Mucosa of rectum (tissue), 2 donors: ENCODE measurements around the gene SIX6.

ENCODE experiments used
- H3K27ac ChIP-seq, 2 donors: one replicate each; pipeline ENCODE4 v1.7.0; 2013; ENCODE audit warnings: inconsistent platforms in 2 of 2, low read depth in 2 of 2, low read length in 2 of 2
- H3K27me3 ChIP-seq, 2 donors: one replicate each; pipeline ENCODE4 v1.7.0; 2013; ENCODE audit warnings: low read length in 2 of 2; ENCODE audit not compliant: control insufficient read depth in 2 of 2, insufficient read depth in 2 of 2
- H3K36me3 ChIP-seq, 2 donors: one replicate each; pipeline ENCODE4 v1.7.0; 2013; ENCODE audit warnings: low read length in 2 of 2; ENCODE audit not compliant: control insufficient read depth in 2 of 2, insufficient read depth in 2 of 2
- H3K4me1 ChIP-seq, 2 donors: one replicate each; pipeline ENCODE4 v1.7.0; 2013; ENCODE audit warnings: low read length in 2 of 2, mild to moderate bottlenecking in 1 of 2; ENCODE audit not compliant: control insufficient read depth in 2 of 2, insufficient read depth in 2 of 2
- H3K4me3 ChIP-seq, 2 donors: one replicate each; pipeline ENCODE4 v1.7.0; 2013; ENCODE audit warnings: low read length in 2 of 2
- H3K9ac ChIP-seq, 2 donors: one replicate each; pipeline ENCODE4 v1.7.0; 2013; ENCODE audit warnings: low read length in 2 of 2, low read depth in 1 of 2, mild to moderate bottlenecking in 1 of 2
- H3K9me3 ChIP-seq, 2 donors: one replicate each; pipeline ENCODE4 v1.7.0; 2013; ENCODE audit warnings: low read length in 2 of 2; ENCODE audit not compliant: control insufficient read depth in 2 of 2
- donor health status: healthy.
- donor health status: Normal muscosa, but diverticular disease.

SIX6 gene

GRCh38 chr14:60512973-60513571 is 4.1 kb downstream of the SIX6 start:
- Histone ChIP-seq H3K4me1 (peaks cover 0 to 2% of the 10 kb centered on the region in 2 donors), H3K36me3 (no peaks in the 10 kb centered on the region)

GRCh38 chr14:60514378-60514740 is 5.4 kb downstream of the SIX6 start:
- peaks cover 0 to 2% of the 10 kb centered on the region in 2 donors for H3K4me1 ChIP-seq
- no peaks in the 10 kb centered on the region for H3K36me3 ChIP-seq
- H3K4me3 ChIP-seq: peak overlapping the region in 1 of 2 donors; percentile 28
- H3K9me3 ChIP-seq: no peaks in the 10 kb centered on the region
- H3K9ac ChIP-seq: no peak overlapping the region
- no peak overlapping the region for H3K27ac ChIP-seq
- H3K27me3 ChIP-seq: peaks cover 48 to 50% of the 10 kb centered on the region in 2 donors

More at GRCh38 chr14:60512973-60513571, 4.1 kb downstream of the SIX6 start:
- Histone ChIP-seq H3K27me3 (peaks cover 54 to 58% of the 10 kb centered on the region in 2 donors), H3K9ac (no peak overlapping the region), H3K27ac (no peak overlapping the region), H3K9me3 (no peaks in the 10 kb centered on the region), H3K4me3 (no peak overlapping the region)

GRCh38 chr14:60514741-60515491 is 6.0 kb downstream of the SIX6 start:
- Histone ChIP-seq H3K9me3 (no peaks in the 10 kb centered on the region), H3K27me3 (peaks cover 45 to 46% of the 10 kb centered on the region in 2 donors), H3K9ac (no peak overlapping the region), H3K4me3 (peak overlapping the region in 1 of 2 donors; percentile 28), H3K36me3 (no peaks in the 10 kb centered on the region), H3K4me1 (peaks cover 0 to 2% of the 10 kb centered on the region in 2 donors), H3K27ac (no peak overlapping the region)

GRCh38 chr14:60515511-60516289 is 6.8 kb downstream of the SIX6 start:
- H3K4me1 ChIP-seq: no peaks in the 10 kb centered on the region
- H3K36me3 ChIP-seq: no peaks in the 10 kb centered on the region
- H3K4me3 ChIP-seq: no peak overlapping the region
- peaks cover 38 to 41% of the 10 kb centered on the region in 2 donors for H3K27me3 ChIP-seq
- H3K9me3 ChIP-seq: no peaks in the 10 kb centered on the region
- no peak overlapping the region for H3K9ac ChIP-seq
- H3K27ac ChIP-seq: no peak overlapping the region

- Histone ChIP-seq H3K27ac (no peak overlapping the region), H3K4me3 (no peak overlapping the region), H3K9me3 (no peaks in the 10 kb centered on the region), H3K36me3 (no peaks in the 10 kb centered on the region), H3K9ac (no peak overlapping the region), H3K4me1 (no peaks in the 10 kb centered on the region), H3K27me3 (peaks cover 0 to 3% of the 10 kb centered on the region in 2 donors)
Measured at GRCh38 chr14:60532442-60532841, 23.5 kb downstream of the SIX6 start.

GRCh38 chr14:60537663-60538062 is 28.7 kb downstream of the SIX6 start:
- H3K9ac ChIP-seq: no peak overlapping the region
- no peaks in the 10 kb centered on the region for H3K36me3 ChIP-seq
- H3K27ac ChIP-seq: no peak overlapping the region
- peaks cover 0 to 3% of the 10 kb centered on the region in 2 donors for H3K27me3 ChIP-seq
- no peaks in the 10 kb centered on the region for H3K9me3 ChIP-seq
- no peak overlapping the region for H3K4me3 ChIP-seq
- H3K4me1 ChIP-seq: no peaks in the 10 kb centered on the region

GRCh38 chr14:60544659-60545058 is 35.7 kb downstream of the SIX6 start:
- Histone ChIP-seq H3K4me1 (no peaks in the 10 kb centered on the region), H3K9ac (no peak overlapping the region), H3K4me3 (no peak overlapping the region), H3K36me3 (no peaks in the 10 kb centered on the region), H3K27me3 (no peaks in the 10 kb centered on the region), H3K9me3 (no peaks in the 10 kb centered on the region), H3K27ac (no peak overlapping the region)

GRCh38 chr14:60553808-60554207 is 44.9 kb downstream of the SIX6 start:
- Histone ChIP-seq H3K36me3 (no peaks in the 10 kb centered on the region), H3K9me3 (no peaks in the 10 kb centered on the region), H3K4me3 (no peak overlapping the region), H3K9ac (no peak overlapping the region), H3K4me1 (no peaks in the 10 kb centered on the region), H3K27me3 (no peaks in the 10 kb centered on the region), H3K27ac (no peak overlapping the region)

GRCh38 chr14:60561845-60562746 is 53.1 kb downstream of the SIX6 start:
- Histone ChIP-seq H3K27me3 (no peaks in the 10 kb centered on the region), H3K4me3 (no peak overlapping the region), H3K4me1 (no peaks in the 10 kb centered on the region), H3K36me3 (no peaks in the 10 kb centered on the region), H3K27ac (no peak overlapping the region), H3K9me3 (no peaks in the 10 kb centered on the region), H3K9ac (no peak overlapping the region)
